HG02588 (cell line): ENCODE measurements around the gene DGAT2.
A peak's percentile ranks its signal among the peaks of the same experiment; 100 is the strongest.
"Not testable (repeated sequence)": the region's sequence is repeated elsewhere in the genome, so short reads cannot be mapped to it uniquely, and the experiment has no call there.

ENCODE experiments used
- ATAC-seq: cut with Tn5 transposase; IDR thresholded peaks from one replicate; pipeline ENCODE4 v1.9.1; 2021; ENCODE audit warnings: mild to moderate bottlenecking, moderate library complexity; ENCODE audit not compliant: unreplicated experiment

Gene DGAT2

GRCh38 chr11:75768112-75768908 is at the start of gene DGAT2:
TSS of gene DGAT2 (plus strand) at chr11:75768778. CDS start at chr11:75768992, 214 bp downstream.
- peak; percentile 62 for ATAC-seq

- ATAC-seq = no peak
Measured at GRCh38 chr11:75719340-75720239, 49.0 kb upstream of the DGAT2 start.

- no peak for ATAC-seq
Measured at GRCh38 chr11:75720639-75721038, 47.9 kb upstream of the DGAT2 start.

- no peak for ATAC-seq
Measured at GRCh38 chr11:75721852-75722668, 46.5 kb upstream of the DGAT2 start.

- ATAC-seq = no peak
Measured at GRCh38 chr11:75722669-75723042, 45.9 kb upstream of the DGAT2 start.

- ATAC-seq = no peak
Measured at GRCh38 chr11:75725547-75726320, 42.8 kb upstream of the DGAT2 start.

GRCh38 chr11:75728992-75729391 is 39.6 kb upstream of the DGAT2 start:
- no peak for ATAC-seq

- no peak for ATAC-seq
Measured at GRCh38 chr11:75731095-75731494, 37.5 kb upstream of the DGAT2 start.

GRCh38 chr11:75733071-75733430 is 35.5 kb upstream of the DGAT2 start:
- ATAC-seq = no peak

GRCh38 chr11:75733431-75734107 is 35.0 kb upstream of the DGAT2 start:
- no peak for ATAC-seq

- no peak for ATAC-seq
Measured at GRCh38 chr11:75734491-75735180, 33.9 kb upstream of the DGAT2 start.

- no peak for ATAC-seq
Measured at GRCh38 chr11:75735181-75735845, 33.3 kb upstream of the DGAT2 start.

- no peak for ATAC-seq
Measured at GRCh38 chr11:75737314-75737713, 31.3 kb upstream of the DGAT2 start.

- no peak for ATAC-seq
Measured at GRCh38 chr11:75740681-75741080, 27.9 kb upstream of the DGAT2 start.

GRCh38 chr11:75743159-75743558 is 25.4 kb upstream of the DGAT2 start:
- ATAC-seq = not testable (repeated sequence)

- no peak for ATAC-seq
Measured at GRCh38 chr11:75743711-75744563, 24.6 kb upstream of the DGAT2 start.

GRCh38 chr11:75745807-75746206 is 22.8 kb upstream of the DGAT2 start:
- ATAC-seq = no peak
